A549 (cell line): ENCODE data around the gene KPNA2. TPM values are rescaled to one million over a fixed set of nuclear protein-coding genes. Genes with fewer than 3 reads are reported as not detected.

Experiments used
- ATAC-seq, 2 experiments: fragments of 200-7000 bp in 1 of 2; fragments of >200 bp in 1 of 2; cut with Nextera tagmentation in 1 of 2; cut with Tn5 transposase in 1 of 2; 3 replicates each; pipeline versions ENCODE4 v1.8.0 to v1.9.1; 2018 to 2020; ENCODE audit warnings: mild to moderate bottlenecking in 1 of 2, moderate library complexity in 1 of 2
- CTCF ChIA-PET: fragments of 300-600 bp; sonication (Branson Sonifier 250); formaldehyde crosslinking; extraction: SDS; loops from one replicate; lab custom pipeline; 2021; ENCODE audit warnings: antibody characterized with exemption, inconsistent platforms; lab: Yijun Ruan, JAX
- POLR2A ChIA-PET: fragments of 350-600 bp; formaldehyde crosslinking; extraction: SDS; loops from one replicate; lab custom pipeline; 2021; ENCODE audit warnings: antibody characterized with exemption, inconsistent platforms; lab: Yijun Ruan, JAX
- DNase-seq, 2 experiments: peaks; one replicate each; pipeline versions ENCODE4 v3.0.0 to v3.0.0-alpha.2; 2011 to 2016; ENCODE audit warnings: low read depth in 1 of 2, low spot score in 1 of 2
- FAIRE-seq: peaks from 2 replicates; lab custom pipeline; 2011; peaks lifted over from hg19 to GRCh38; lab: Jason Lieb, UNC
- H3K27ac ChIP-seq, 2 experiments: fragments of >200 bp; sonication (Bioruptor Twin); formaldehyde crosslinking; 3 replicates each; pipeline ENCODE4 v1.5.1; 2016 to 2017
- H3K4me1 ChIP-seq: fragments of >200 bp; sonication (Bioruptor Twin); formaldehyde crosslinking; 3 replicates; pipeline ENCODE4 v1.6.1; 2016
- H3K4me2 ChIP-seq: fragments of >200 bp; sonication (Bioruptor Twin); formaldehyde crosslinking; 3 replicates; pipeline ENCODE4 v1.6.1; 2016
- H3K4me3 ChIP-seq: fragments of >200 bp; sonication (Bioruptor Twin); formaldehyde crosslinking; 3 replicates; pipeline ENCODE4 v1.5.1; 2016
- H3K9me3 ChIP-seq: fragments of >200 bp; sonication (Bioruptor Twin); formaldehyde crosslinking; 3 replicates; pipeline ENCODE4 v1.6.1; 2016
- CBX8 ChIP-seq: fragments of 200-600 bp; sonication (generic); IDR thresholded peaks from 2 replicates; pipeline ENCODE4 v1.6.1; 2016
- CEBPB ChIP-seq, 2 experiments: fragments of >200 bp in 1 of 2; sonication (Bioruptor Twin) in 1 of 2; formaldehyde crosslinking in 1 of 2; IDR thresholded peaks; 2 replicates each; pipeline ENCODE4 v1.6.1; 2012 to 2016
- CHD4 ChIP-seq: fragments of 200-600 bp; sonication (generic); IDR thresholded peaks from 2 replicates; pipeline ENCODE4 v1.6.1; 2016; ENCODE audit warnings: antibody characterized with exemption, mild to moderate bottlenecking, borderline replicate concordance
- EHMT2 ChIP-seq: fragments of 200-600 bp; sonication (generic); IDR thresholded peaks from 2 replicates; pipeline ENCODE4 v1.6.1; 2016; ENCODE audit warnings: antibody characterized with exemption, low read depth, mild to moderate bottlenecking, moderate library complexity
- EP300 ChIP-seq, 2 experiments: fragments of >200 bp; sonication (Bioruptor Twin); formaldehyde crosslinking; IDR thresholded peaks; 2 replicates in 1 of 2; 3 replicates in 1 of 2; pipeline ENCODE4 v1.6.1; 2016 to 2017
- FOSL2 ChIP-seq, 2 experiments: fragments of 450-650 bp in 1 of 2; fragments of >200 bp in 1 of 2; sonication (Bioruptor Twin) in 1 of 2; formaldehyde crosslinking; IDR thresholded peaks; 2 replicates each; pipeline versions ENCODE4 v1.5.0 to v1.6.1; 2016 to 2020; ENCODE audit warnings: mild to moderate bottlenecking in 1 of 2, moderate library complexity in 1 of 2
- HEYL ChIP-seq: fragments of 250-450 bp; sonication (Bioruptor Pico); IDR thresholded peaks from 2 replicates; pipeline ENCODE4 v1.8.0; 2021; ENCODE audit warnings: mild to moderate bottlenecking, moderate library complexity
- HOXB13 ChIP-seq: fragments of 250-450 bp; sonication (Bioruptor Pico); IDR thresholded peaks from 2 replicates; pipeline ENCODE4 v1.5.0; 2020; ENCODE audit warnings: low read depth, mild to moderate bottlenecking, moderate library complexity
- JUN ChIP-seq, 2 experiments: fragments of >200 bp; sonication (Bioruptor Twin); formaldehyde crosslinking; IDR thresholded peaks; 2 replicates in 1 of 2; 3 replicates in 1 of 2; pipeline ENCODE4 v1.6.1; 2016 to 2017
- MAFK ChIP-seq: fragments of 450-650 bp; IDR thresholded peaks from 2 replicates; pipeline ENCODE4 v1.6.1; 2014; ENCODE audit not compliant: partially characterized antibody
- MYC ChIP-seq: IDR thresholded peaks from 2 replicates; pipeline ENCODE4 v1.6.1; 2012; ENCODE audit warnings: mild to moderate bottlenecking, inconsistent platforms, low read length, improper control_type of control experiment, borderline replicate concordance
- NFE2L2 ChIP-seq: fragments of 150-350 bp; conservative IDR thresholded peaks from 2 replicates; pipeline ENCODE4 v1.6.1; 2014; ENCODE audit warnings: low read length
- NPAS2 ChIP-seq: fragments of 250-450 bp; sonication (Bioruptor Pico); IDR thresholded peaks from 2 replicates; pipeline ENCODE4 v1.8.0; 2022; ENCODE audit warnings: mild to moderate bottlenecking, moderate library complexity, borderline replicate concordance
- NR3C1 ChIP-seq: fragments of >200 bp; sonication (Bioruptor Twin); formaldehyde crosslinking; IDR thresholded peaks from 3 replicates; pipeline ENCODE4 v1.6.1; 2017
- PHF8 ChIP-seq: fragments of 200-600 bp; sonication (generic); IDR thresholded peaks from 2 replicates; pipeline ENCODE4 v1.6.1; 2016; ENCODE audit warnings: low read depth, mild to moderate bottlenecking, antibody characterized with exemption, moderate library complexity, borderline replicate concordance
- POLR2AphosphoS2 ChIP-seq: conservative IDR thresholded peaks from 2 replicates; pipeline ENCODE4 v1.6.1; 2012; ENCODE audit warnings: low read length, improper control_type of control experiment, inconsistent platforms
- RCOR1 ChIP-seq: fragments of 150-350 bp; IDR thresholded peaks from 2 replicates; pipeline ENCODE4 v1.6.1; 2014; ENCODE audit warnings: antibody characterized with exemption, low read length, low read depth
- RNF2 ChIP-seq: fragments of 200-600 bp; sonication (generic); IDR thresholded peaks from 2 replicates; pipeline ENCODE4 v1.6.1; 2016; ENCODE audit warnings: low read depth, mild to moderate bottlenecking, antibody characterized with exemption, moderate library complexity, borderline replicate concordance
- SMC3 ChIP-seq: fragments of >200 bp; sonication (Bioruptor Twin); formaldehyde crosslinking; IDR thresholded peaks from 3 replicates; pipeline ENCODE4 v1.6.1; 2018; ENCODE audit warnings: inconsistent platforms
- TP53 ChIP-seq: fragments of 250-450 bp; sonication (Bioruptor Pico); IDR thresholded peaks from 2 replicates; pipeline ENCODE4 v1.5.0; 2021; ENCODE audit warnings: mild to moderate bottlenecking, moderate library complexity
- ZFP36 ChIP-seq: fragments of 450-650 bp; IDR thresholded peaks from 2 replicates; pipeline ENCODE4 v1.6.1; 2014; ENCODE audit warnings: borderline replicate concordance; ENCODE audit not compliant: partially characterized antibody
- WGBS: methylation state at CpG from one replicate; pipeline ENCODE4 v1.1.6; 2017; ENCODE audit errors: missing lambda C conversion rate; 5-methylcytosine and 5-hydroxymethylcytosine counted together
- polyA plus RNA-seq, 4 experiments: library from polyadenylated mRNA; depleted of rRNA in 3 of 4; stranded (reverse); fragments of >200 nt; fragmentation: RNase III in 1 of 4; extraction: RNeasy Plus Mini Kit Qiagen cat#74134 plus additional on column Dnase treatment in 1 of 4; gene quantifications; 2 replicates in 3 of 4; 3 replicates in 1 of 4; pipeline ENCODE4 v1.2.3, GENCODE V29; 2011 to 2017
- TF ChIP-seq, protein P1 (sequence below): fragments of 150-350 bp; IDR thresholded peaks from 2 replicates; pipeline ENCODE4 v1.6.1; 2014; ENCODE audit warnings: low read depth, mild to moderate bottlenecking, low read length
- TF ChIP-seq, protein P2 (sequence below): fragments of >200 bp; sonication (Bioruptor Twin); formaldehyde crosslinking; IDR thresholded peaks from 3 replicates; pipeline ENCODE4 v1.5.1; 2016
- TF ChIP-seq, protein P3 (sequence below): fragments of 250-450 bp; sonication (Bioruptor Pico); IDR thresholded peaks from 2 replicates; pipeline ENCODE4 v1.5.0; 2020; ENCODE audit warnings: low read depth, mild to moderate bottlenecking, moderate library complexity
- TF ChIP-seq, protein P4 (sequence below): fragments of >200 bp; sonication (Bioruptor Twin); formaldehyde crosslinking; IDR thresholded peaks from 3 replicates; pipeline ENCODE4 v1.6.1; 2016

The KPNA2 gene
- polyA plus RNA-seq, 2 of the 4 experiments (the other 2 are of a cell fraction): 382 to 700 TPM

DNA sequence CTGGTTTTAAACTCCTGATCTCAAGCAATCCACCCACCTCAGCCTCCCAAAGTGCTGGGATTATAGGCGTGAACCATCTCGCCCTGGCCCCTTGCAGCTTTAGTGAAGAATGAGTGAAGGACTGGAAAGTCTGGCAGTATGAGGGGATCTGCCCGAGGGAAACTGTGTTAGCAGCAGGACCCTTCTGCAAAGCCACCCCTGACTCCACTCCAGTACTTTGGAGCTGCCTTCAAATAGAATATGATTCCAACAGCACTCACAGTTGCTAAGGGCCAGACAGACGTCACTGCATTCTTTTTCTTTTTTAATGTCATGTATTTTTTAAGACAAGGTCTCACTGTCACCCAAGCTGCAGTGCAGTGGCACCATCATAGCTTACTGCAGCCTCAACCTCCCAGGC lies 52.3 kb downstream of the KPNA2 start:
- POLR2A ChIA-PET: interaction anchor here (0.7 kb wide), 1 partner anchor 160 kb away, joined by 4 read pairs; the partner anchor contains the start of gene AMZ2
- no peak for DNase-seq
- no peak overlapping the region for H3K4me2 ChIP-seq
- no peak overlapping the region for H3K4me3 ChIP-seq
- FAIRE-seq: no peak
- no peak overlapping the region for H3K27ac ChIP-seq
- CTCF ChIA-PET: interaction anchor here (0.7 kb wide), 1 partner anchor 409 kb away, joined by 4 read pairs; no protein-coding TSS in a partner anchor
- TF ChIP-seq, protein P1, sequence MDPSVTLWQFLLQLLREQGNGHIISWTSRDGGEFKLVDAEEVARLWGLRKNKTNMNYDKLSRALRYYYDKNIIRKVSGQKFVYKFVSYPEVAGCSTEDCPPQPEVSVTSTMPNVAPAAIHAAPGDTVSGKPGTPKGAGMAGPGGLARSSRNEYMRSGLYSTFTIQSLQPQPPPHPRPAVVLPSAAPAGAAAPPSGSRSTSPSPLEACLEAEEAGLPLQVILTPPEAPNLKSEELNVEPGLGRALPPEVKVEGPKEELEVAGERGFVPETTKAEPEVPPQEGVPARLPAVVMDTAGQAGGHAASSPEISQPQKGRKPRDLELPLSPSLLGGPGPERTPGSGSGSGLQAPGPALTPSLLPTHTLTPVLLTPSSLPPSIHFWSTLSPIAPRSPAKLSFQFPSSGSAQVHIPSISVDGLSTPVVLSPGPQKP: no peak
- TF ChIP-seq POLR2AphosphoS2 (no peak), EP300 (IDR thresholded peaks at IDR 0.05) (no peak), HEYL (CRISPR knock-in tag) (no peak)
- peaks cover 3% of the 10 kb centered on the region; the same call in 1 of the 3 replicates for H3K4me1 ChIP-seq
- ATAC-seq: no peak
- WGBS: 64% methylated on average over 4 of the region's 4 CpGs
- no peaks in the 10 kb centered on the region for H3K9me3 ChIP-seq

DNA sequence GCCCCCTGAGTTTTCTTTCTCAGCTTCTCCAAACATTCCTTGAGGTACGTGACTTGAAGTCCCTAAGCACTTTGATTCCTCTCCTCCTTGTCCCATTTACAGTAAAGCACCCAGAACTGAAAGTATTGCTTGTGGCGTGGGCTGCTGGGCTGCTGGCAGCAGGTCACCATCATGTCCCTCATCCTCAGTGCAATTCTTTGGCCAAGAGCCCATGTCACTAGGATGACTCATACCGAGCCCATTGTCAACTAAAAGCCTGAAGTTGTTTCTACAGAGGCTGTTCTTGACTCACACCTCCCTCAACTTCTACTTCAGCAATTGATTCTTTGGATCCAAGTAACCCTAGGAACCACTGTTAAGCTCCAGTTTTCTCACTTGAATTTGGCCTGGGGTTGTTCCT lies 54.3 kb downstream of the KPNA2 start:
- H3K9me3 ChIP-seq: no peaks in the 10 kb centered on the region
- ChIA-PET POLR2A (no interaction called here), CTCF (no interaction called here)
- TF ChIP-seq PHF8 (no peak), FOSL2 (IDR thresholded peaks at IDR 0.05) (0 out of 2 replicates have a peak, but pooled peaks have one; percentile 45), FOSL2 (CRISPR knock-in tag; IDR thresholded peaks at IDR 0.05) (peak; percentile 84)
- DNase-seq: peak; percentile 42 to 55
- no peak overlapping the region for H3K4me3 ChIP-seq
- peak; percentile 63 to 66; a peak in 5 of 6 replicates for ATAC-seq
- H3K4me1 ChIP-seq: peaks cover 3% of the 10 kb centered on the region; the same call in 1 of the 3 replicates
- H3K27ac ChIP-seq: no peak overlapping the region
- H3K4me2 ChIP-seq: peak overlapping the region; percentile 23
- FAIRE-seq: peak; percentile 7
- 10% methylated on average over 3 of the region's 3 CpGs for WGBS

DNA sequence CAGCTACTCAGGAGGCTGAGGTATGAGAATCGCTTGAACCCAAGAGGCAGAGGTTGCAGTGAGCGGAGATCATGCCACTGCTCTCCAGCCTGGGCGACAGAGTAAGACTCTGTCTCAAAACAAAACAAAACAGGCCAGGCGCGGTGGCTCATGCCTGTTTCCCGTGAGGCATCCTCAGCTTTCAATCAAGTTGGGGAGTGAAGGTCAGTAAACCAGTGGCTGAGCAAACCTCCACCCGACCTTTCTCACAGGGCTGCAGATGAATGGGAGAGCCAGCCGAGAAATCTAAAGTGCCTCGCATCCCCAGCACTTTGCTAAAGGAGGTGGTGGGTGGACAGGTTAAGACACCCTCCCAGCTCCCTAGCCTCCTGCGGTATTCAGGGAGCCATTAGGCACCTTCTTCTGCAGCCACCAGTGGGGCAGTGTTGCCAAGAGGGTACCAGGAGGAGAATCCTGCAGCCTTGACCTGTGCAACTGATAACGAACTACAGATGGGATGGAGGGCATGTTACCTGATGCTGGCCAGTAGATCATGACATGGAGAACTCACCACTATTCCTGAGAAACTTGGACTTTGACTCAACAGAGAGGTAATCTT lies 59.0 kb downstream of the KPNA2 start:
- ChIA-PET CTCF (no interaction called here), POLR2A (no interaction called here)
- DNase-seq (no peak), ATAC-seq (peak; percentile 14 to 51; a peak in 2 of 6 replicates), FAIRE-seq (no peak)
- Histone ChIP-seq H3K4me1 (peaks cover 3% of the 10 kb centered on the region; the same call in 1 of the 3 replicates), H3K27ac (no peak overlapping the region), H3K9me3 (no peaks in the 10 kb centered on the region), H3K4me2 (no peak overlapping the region), H3K4me3 (no peak overlapping the region)
- 74% methylated on average over 11 of the region's 11 CpGs for WGBS
- TF ChIP-seq MAFK (no peak), HEYL (CRISPR knock-in tag) (no peak), ZFP36 (no peak), RNF2 (no peak), TP53 (no peak), CHD4 (no peak), SMC3 (no peak)

DNA sequence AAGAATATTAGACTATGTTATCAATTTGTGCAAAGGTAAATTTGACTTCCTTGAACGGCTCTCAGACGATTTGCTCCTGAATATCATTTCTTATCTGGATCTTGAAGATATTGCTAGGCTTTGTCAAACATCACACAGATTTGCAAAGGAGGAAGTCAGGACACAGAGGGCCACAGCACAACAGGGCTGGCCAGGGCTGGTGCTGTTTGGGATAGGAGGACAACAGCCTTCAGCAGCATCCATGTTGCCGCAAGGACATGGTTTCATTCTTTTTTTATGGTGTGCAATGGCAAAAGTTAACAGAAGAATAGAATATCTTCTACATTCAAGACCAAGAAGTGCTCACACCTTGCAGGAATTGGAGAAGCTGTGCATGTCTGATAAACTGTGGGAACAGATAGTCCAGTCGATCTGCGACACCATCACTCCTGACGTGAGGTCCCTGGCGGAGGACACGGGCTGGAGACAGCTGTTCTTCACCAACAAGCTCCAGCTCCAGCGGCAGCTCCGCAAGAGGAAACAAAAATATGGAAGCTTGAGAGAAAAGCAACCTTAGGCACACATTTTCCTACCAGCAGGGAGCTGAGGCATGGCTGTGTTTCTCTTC lies 59.8 kb downstream of the KPNA2 start:
- WGBS: 85% methylated on average over 10 of the region's 10 CpGs
- Histone ChIP-seq H3K4me1 (peaks cover under 1% of the 10 kb centered on the region; the same call in 1 of the 3 replicates), H3K4me3 (no peak overlapping the region), H3K9me3 (no peaks in the 10 kb centered on the region), H3K27ac (no peak overlapping the region), H3K4me2 (no peak overlapping the region)
- DNase-seq (no peak), ATAC-seq (no peak; a peak in 1 of 6 replicates), FAIRE-seq (no peak)
- POLR2A ChIA-PET: no interaction called here
- CTCF ChIA-PET: no interaction called here
- TF ChIP-seq, protein P2, sequence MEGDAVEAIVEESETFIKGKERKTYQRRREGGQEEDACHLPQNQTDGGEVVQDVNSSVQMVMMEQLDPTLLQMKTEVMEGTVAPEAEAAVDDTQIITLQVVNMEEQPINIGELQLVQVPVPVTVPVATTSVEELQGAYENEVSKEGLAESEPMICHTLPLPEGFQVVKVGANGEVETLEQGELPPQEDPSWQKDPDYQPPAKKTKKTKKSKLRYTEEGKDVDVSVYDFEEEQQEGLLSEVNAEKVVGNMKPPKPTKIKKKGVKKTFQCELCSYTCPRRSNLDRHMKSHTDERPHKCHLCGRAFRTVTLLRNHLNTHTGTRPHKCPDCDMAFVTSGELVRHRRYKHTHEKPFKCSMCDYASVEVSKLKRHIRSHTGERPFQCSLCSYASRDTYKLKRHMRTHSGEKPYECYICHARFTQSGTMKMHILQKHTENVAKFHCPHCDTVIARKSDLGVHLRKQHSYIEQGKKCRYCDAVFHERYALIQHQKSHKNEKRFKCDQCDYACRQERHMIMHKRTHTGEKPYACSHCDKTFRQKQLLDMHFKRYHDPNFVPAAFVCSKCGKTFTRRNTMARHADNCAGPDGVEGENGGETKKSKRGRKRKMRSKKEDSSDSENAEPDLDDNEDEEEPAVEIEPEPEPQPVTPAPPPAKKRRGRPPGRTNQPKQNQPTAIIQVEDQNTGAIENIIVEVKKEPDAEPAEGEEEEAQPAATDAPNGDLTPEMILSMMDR: no peak
- no peak for TF ChIP-seq RCOR1
- TF ChIP-seq, protein P3, sequence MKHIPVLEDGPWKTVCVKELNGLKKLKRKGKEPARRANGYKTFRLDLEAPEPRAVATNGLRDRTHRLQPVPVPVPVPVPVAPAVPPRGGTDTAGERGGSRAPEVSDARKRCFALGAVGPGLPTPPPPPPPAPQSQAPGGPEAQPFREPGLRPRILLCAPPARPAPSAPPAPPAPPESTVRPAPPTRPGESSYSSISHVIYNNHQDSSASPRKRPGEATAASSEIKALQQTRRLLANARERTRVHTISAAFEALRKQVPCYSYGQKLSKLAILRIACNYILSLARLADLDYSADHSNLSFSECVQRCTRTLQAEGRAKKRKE (CRISPR knock-in tag): no peak
- no peak for TF ChIP-seq CBX8
- no peak for TF ChIP-seq HOXB13
- TF ChIP-seq CEBPB (IDR thresholded peaks at IDR 0.05): no peak
- TF ChIP-seq NFE2L2: no peak
- TF ChIP-seq MAFK: no peak
- TF ChIP-seq NPAS2 (CRISPR knock-in tag): no peak
- TF ChIP-seq NR3C1: no peak
- TF ChIP-seq, protein P4, sequence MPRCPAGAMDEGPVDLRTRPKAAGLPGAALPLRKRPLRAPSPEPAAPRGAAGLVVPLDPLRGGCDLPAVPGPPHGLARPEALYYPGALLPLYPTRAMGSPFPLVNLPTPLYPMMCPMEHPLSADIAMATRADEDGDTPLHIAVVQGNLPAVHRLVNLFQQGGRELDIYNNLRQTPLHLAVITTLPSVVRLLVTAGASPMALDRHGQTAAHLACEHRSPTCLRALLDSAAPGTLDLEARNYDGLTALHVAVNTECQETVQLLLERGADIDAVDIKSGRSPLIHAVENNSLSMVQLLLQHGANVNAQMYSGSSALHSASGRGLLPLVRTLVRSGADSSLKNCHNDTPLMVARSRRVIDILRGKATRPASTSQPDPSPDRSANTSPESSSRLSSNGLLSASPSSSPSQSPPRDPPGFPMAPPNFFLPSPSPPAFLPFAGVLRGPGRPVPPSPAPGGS: no peak
- TF ChIP-seq MYC: no peak
- TF ChIP-seq JUN (IDR thresholded peaks at IDR 0.05): no peak
- TF ChIP-seq EHMT2: no peak
